Activated CD4-positive, CD25-positive, alpha-beta regulatory T cell treated with anti-CD3 and anti-CD28 coated beads, Interleukin-2, amount 50 U/mL, for 24 hours (primary cell): ENCODE data around the gene ZNF556.
"Not testable (repeated sequence)": the region's sequence is repeated elsewhere in the genome, so short reads cannot be mapped to it uniquely, and the experiment has no call there.

Experiments
- ATAC-seq, 2 donors: fragments of 150-1000 bp; cut with Tn5 transposase; one replicate each; pipeline ENCODE4 v1.10.0; 2021; ENCODE audit warnings: mild to moderate bottlenecking in 1 of 2, moderate library complexity in 1 of 2

Gene ZNF556

DNA sequence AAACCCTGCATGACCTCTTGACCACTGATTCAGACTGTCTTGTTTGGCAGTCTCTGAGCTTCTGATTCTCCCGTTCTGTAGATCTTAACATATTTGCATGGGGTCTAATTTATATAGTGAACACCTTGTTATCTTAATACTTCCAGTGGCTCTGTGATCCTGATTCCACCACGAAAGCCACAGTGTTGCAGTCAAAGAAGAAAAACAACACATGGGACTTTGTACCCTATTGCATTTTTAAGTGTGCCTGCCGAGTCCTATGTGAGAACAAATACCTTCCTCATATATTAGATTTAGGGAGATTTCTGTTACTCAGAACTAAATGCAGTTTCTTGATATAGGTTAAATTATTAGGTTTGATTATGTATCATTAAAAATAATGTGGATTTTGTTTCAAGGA is 12.3 kb upstream of the ZNF556 start:
- no peak for ATAC-seq

DNA sequence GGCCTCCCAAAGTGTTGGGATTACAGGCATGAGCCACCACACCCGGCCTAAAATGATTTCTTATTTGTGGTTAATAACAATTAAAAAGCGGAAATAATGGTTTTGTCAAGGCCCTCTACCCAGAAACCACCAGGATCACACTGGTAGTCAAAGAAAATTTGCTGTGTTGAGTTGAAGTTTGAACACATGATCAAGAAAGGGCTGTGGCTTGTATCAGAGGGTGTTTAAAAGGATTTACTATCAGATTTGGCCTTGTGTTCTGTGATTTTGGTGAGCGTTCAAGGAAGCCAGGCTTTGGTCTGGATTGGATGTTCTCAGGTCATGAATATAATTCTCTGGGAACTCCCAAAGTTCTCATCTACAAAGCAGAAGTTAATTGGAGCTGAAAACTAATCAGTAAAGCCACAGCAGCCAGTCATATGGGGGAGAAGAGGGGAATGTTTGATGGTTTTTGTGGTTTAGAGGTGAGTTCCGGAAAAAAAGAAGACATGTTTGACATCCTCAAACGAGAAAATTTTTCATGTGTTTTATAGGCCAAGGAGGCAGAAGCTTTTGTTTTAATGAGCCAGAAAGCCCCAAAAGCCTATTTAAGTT is 10.6 kb upstream of the ZNF556 start:
- peak; percentile 43 to 44 for ATAC-seq

DNA sequence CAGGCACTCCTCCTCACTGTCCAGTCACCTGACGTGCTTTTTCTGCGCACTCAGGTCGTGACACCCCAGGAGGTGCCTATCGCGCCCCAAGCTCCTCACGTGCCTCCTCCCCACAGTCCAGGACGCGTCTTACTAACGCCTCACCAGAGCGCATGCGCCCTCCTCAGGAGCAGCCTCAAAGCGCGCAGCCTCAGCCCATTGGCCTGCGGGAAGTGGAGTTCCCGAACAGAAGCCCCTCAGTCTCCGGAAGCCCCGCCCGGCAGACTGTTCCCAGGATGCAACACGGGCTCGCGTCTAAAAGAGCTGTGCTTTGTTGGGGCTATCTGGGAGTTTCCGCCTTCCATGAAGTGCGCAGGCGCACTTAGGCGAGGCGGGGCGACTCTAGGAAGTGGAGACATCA is 8.3 kb upstream of the ZNF556 start:
- ATAC-seq: no peak

DNA sequence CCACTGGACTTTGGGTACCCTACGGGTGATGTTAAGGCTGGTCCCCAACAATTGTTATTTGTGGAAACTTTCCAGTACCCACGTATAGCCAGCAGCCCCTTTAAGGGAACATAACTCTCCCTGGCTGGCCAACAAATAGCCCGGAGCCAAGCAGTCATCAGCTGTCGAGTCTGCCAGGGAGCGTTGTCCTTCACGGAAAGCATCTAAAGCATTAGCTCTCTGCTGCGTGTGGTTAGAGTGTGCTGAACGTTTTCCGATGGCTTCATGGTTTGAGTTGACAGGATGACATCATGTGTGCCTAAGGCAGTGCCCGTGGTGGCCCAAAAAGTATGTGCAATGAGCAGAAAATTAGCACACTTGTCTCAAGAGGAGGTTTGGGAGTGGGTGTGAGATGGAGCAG is 3.3 kb upstream of the ZNF556 start:
- no peak for ATAC-seq

DNA sequence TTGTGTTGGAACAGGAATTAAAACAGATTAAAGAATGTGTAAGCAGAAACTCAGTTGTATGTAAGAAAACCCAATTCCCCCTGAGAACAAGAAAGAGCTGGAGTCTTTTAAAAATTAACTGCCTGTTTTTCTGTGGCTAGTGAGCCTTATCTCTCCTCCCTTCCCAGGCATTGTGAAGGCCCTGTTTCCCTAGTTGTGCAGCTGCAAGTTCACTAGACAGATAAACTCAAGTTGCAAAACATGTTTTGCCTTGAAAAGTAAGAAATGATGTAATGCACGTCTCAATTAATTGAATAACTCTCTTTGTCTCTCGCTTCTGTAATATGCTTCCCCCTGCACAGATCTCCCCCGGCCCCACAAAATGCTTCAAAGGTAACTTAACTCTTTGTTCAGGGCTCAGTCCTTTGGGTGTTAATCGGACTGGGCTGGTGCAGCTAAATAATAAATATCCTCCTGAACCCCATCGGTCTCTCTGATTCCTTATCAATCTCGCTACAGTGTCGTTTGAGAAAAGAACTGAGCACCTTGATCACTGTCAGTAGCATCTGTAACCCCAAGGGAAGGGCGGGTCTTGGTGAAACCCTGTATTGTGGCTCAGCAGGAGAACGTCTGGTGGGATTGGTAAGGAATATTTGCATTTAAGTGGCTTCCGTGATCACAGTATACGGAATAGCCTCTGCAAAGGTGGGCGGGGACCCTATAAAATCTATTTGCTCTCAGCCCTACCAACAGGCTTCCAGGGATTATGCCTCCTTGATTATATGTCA is 1.6 kb upstream of the ZNF556 start:
- no peak for ATAC-seq

DNA sequence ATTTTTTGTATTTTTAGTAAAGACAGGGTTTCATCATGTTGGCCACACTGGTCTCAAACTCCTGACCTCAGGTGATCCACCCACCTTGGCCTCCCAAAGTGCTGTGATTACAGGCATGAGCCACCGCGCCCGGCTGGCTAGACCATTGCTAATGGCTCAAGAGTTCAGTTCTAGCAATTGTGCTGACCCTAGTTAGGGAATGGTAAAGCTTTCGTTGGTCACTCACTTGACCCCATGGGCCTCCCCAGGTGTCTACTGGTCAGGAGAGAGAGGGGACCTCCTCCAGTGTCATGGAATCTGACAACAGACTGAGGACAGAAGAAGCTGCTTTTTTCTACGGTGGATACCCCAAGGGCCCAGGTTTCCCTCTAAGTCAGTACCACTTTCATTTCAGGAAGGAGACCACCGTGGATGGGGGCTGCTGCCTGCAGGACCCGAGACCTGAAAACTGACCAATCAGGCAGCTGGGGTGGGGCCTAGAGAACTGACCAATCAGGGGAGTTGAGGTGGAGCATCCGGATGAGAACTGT is 575 bp upstream of the ZNF556 start:
- ATAC-seq: no peak

DNA sequence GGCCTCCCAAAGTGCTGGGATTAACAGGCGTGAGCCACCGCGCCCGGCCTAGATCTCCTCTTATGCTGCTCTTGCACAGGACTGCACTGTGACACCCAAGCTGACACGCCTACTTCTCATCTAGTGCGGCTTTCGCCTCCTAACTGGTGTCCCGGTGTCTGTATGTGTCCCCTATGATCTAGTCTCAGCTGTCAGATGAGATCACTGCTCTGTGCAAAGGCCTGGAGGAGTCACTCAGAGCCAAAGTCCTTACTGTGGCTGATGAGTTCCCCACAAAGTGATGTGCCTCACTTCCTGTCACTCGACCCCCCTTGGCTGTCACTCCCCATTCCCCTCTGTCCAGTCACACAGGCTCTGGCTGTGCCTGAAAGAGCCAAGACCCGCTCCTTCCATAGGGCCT is 2.5 kb downstream of the ZNF556 start:
- ATAC-seq: no peak

DNA sequence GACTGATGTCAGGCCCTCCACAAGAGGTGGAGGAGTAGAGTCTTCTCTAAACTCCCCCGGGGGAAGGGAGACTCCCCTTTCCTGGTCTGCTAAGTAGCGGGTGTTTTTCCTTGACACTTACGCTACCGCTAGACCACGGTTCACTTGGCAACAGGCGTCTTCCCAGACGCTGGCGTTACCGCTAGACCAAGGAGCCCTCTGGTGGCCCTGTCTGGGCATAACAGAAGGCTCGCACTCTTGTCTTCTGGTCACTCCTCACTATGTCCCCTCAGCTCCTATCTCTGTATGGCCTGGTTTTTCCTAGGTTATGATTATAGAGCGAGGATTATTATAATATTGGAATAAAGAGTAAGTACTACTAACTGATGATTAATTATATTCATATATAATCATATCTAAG is 5.0 kb downstream of the ZNF556 start:
- not testable (repeated sequence) for ATAC-seq

DNA sequence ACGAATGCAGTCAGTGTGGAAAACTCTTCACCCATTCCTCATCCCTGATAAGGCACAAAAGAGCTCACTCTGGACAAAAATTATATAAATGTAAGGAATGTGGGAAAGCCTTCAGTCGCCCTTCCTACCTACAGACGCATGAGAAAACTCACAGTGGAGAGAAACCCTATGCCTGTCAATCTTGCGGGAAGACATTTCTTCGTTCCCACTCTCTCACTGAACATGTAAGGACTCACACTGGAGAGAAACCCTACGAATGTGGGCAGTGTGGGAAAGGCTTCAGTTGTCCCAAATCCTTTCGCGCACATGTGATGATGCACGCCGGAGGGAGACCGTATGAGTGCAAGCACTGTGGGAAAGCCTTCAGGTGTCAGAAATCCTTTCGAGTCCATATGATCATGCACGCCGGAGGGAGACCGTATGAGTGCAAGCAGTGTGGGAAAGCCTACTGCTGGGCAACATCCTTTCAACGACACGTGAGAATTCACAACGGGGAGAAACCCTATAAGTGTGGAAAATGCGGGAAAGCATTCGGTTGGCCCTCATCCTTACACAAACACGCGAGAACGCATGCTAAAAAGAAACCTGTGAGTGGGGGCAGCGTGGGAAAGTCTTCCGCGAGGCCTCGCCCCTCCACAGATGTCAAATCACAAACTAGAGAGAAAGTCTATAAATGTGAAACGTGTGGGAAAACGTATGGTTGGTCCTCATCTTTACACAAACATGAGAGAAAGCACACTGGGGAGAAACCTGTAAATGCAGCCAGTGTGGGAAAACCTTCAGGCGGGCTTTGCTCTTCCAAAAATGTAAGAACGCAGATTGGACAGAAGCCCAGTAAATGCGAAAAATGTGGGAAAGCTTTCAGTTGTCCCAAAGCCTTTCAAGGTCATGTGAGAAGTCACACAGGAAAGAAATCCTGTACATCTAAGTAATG is 10.5 kb downstream of the ZNF556 start:
- ATAC-seq: no peak

DNA sequence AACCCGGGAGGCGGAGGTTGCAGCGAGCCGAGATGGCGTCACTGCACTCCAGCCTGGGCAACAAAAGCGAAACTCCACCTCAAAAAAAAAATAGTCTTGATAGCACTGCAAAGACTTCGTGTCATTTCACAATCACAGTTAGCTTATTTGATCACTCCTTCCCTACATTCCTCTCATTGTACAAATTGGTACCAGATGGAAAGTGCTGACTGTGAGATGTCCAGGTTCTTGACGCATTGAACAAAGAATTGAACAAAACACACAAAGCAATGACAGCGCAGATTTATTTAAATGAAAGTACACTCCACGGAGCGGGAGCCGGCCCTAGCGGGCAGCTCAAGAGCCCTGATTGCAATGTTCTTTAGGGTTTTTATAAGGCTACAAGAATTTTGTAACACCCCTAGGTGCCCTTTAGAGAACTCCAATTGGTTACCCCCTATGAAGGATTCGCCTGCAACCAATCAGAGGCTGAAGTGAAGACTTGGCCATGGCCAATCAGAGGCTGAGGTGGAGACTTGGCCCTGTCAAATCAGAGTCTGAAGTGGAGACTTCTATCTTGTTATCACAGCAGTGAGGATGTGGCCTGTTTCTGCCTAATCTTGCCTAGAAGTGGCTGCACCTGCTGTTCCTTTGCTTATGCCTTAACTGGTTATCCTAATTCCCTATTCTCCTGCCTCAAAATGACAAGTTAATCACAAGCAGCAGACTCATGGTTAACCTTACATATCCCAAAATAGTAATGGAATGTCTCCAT is 16.7 kb downstream of the ZNF556 start:
- ATAC-seq: no peak

DNA sequence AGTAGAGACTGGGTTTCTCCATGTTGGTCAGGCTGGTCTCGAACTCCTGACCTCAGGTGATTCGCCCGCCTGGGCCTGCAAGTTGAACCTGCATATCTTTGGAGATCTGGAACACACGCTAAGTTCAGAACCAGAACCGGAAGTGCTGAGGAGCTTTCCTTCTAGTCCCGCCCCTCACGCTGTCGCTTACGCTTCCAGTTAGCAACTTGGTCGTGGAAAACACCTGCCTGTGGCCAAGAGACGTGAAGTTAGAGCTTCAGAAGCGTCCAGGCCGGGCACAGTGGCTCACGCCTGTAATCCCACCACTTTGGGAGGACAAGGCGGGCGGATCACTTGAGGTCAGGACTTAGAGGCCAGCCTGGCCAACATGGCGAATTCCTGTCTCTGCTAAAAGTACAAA is 18.6 kb downstream of the ZNF556 start:
- ATAC-seq: no peak

DNA sequence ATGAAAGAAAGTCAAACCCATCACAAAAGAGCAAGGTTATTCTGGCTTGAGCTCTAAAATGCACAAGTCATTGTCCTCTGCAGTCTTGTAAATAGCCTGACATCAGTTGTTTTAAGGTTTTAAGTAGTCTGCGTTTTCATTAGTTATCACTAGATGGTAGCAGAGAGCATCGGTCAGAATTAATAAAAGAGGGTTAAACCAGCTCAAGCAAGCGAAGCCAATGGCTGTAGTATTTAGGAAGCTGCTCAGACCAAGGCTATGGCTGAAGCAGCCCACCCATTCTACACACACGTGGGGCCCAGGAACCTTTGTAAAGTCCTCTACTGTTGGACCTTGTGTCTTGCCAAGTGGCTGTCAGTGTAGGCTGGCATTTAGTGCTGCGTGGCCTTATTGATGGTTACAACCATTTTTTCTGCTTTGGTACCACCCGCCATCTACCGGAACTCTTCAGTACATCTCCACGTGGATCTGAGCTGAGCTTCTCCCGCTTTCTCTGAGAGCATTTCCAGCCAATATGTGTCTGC is 20.3 kb downstream of the ZNF556 start:
- ATAC-seq: peak; percentile 21 to 48

DNA sequence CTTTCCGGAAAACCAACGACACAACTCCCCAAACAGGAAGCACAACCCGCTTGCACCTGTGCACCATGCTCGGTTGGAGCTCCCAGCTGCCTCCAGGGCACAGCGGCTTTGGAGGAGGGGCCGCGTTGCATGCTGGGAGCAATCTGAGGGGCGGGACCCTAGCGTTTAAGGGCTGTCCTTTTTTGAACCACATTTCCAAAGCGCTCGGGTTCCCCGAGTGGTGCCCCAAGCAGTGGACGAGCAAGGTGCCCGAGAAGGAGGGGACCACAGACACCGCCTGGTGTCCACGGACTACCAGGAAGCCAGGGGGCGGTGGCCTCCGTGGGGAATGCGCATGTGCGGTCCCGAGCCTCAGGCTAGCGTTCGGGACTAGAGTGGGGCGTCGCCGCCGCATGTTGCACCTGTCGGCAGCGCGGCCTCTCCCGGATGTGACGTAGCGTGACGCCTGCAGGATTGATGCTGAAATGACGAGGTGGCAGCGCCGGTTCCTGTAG is 21.6 kb downstream of the ZNF556 start:
- ATAC-seq: peak; percentile 67 to 69

DNA sequence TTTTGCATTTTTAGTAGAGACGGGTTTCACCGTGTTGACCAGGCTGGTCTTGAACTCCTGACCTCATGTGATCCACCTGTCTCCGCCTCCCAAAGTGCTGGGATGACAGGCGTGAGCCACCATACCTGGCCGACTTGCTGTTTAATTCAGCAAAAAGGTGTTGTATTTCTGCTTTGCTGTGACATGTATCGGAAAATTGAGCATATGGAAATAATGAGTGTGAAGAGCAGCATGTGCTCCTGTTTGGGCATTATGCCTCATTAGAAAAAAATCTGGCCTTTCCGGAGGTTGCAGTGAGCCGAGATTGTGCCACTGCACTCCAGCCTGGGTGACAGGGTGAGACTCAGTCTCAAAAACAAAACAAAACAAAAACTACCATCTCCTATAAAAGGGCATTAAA is 23.4 kb downstream of the ZNF556 start:
- ATAC-seq: not testable (repeated sequence)

DNA sequence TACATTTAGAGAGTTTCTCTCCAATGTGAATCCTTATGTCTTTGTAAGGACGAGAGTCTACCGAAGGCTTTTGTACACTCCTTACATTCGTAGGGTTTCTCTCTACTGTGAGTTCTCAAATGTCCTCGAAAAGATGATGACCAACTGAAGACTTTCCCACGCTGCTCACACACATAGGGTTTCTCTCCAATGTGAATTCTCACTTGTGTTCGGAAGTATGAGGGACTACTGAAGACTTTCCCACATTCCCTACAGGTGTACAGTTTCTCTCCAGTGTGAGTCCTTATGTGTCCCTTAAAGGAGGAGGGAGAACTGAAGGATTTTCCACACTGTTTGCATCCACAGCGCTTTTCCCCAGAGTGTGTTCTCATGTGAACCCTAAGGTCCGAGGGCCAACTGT is 29.6 kb downstream of the ZNF556 start:
- no peak for ATAC-seq

DNA sequence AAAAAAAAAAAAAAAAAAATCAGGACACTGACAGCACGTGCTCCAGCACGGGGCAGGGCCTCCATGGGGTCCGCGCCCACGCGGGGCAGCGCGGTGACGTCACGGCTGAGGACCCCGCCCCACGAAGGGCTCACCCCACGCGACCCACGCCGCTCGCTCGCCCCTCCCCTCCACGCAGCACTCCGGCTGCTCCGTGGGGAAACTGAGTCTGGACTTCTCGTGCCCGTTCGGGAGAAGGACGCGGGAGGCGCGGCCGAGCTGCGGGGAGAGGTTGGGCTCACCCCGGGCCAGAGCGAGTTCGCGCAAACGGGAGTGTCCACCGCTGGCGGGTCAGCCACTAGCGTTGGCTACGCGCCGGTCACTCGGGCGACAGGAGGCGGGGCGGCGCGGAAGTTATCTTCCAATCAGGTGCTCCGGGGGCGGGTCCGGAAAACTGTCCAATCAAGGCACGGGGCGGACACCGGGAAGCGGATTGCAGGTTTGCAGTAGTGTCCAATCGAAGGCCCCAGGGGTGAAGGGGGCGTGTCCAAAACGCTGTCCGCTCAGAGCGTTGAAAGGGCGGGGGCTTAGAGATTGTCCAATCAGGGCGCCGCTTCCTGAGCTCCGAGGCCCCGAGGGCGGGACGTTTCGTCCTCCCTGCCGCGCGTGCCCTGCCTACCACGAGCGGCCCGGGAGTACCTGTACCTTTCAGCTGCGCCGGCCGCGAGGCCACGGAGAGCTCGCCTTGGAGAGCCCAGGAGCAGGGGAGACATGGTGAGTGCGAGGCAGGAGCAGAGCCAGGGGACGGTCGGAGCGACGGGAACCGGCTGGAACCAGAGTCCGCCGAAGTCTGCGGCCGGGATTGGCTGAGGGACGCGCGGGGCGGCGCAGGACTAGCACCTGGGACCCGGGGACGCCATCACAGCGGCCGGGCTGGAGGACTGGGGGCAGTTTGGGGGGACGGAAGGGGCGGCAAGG is 33.4 kb downstream of the ZNF556 start, which contains the start of gene ZNF57:
ZNF57 (plus strand) TSS at position 633 of the 957 bp plus-strand sequence; CDS start at position 751, 118 bp downstream.
- ATAC-seq: peak; percentile 98 to 99

DNA sequence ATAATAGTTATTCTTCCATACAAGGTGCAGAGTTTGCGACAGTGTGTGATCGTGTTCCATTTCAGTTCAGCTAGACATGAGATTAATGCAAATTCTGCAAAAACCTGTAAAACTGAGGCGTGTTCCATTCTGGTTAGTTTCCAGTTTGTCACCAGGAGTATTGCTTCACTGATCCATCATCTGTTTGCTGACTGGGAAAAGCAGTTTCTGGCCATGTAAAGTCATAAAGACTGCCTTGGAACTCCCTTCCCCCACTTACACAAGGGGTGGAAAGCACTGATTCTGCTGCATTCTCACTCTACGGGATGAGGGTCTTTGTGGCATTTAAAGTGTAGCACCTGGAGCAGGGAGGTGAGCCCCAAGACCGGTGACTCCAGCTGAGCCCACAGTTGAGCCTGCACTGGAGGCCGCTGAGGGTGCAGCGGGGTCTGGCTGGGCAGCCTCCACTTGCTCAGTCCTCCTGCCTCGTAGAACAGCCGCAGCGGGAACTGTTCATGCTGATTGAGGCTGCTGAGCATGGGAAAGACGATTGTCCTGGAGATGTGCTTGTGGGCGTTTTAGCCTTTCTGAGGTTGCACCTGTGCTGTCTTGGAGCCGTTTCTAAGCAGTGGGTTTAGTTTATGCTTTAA is 35.6 kb downstream of the ZNF556 start:
- ATAC-seq: no peak

DNA sequence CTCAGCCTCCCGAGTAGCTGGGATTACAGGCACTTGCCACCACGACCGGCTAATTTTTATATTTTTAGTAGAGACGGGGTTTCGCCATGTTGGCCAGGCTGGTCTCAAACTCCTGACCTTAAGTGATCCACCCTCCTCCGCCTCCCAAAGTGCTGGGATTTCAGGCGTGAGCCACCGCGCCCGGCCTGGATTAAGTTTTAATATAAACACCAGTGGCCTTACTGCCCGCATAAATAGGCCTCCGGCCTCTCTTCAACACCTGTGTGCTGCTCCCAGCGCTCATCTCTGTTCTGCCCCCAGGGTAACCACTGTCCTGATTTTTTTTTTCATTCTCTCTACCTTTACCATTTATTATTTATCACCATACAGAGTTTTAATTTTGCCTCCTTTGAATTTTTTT is 36.2 kb downstream of the ZNF556 start:
- ATAC-seq: not testable (repeated sequence)

DNA sequence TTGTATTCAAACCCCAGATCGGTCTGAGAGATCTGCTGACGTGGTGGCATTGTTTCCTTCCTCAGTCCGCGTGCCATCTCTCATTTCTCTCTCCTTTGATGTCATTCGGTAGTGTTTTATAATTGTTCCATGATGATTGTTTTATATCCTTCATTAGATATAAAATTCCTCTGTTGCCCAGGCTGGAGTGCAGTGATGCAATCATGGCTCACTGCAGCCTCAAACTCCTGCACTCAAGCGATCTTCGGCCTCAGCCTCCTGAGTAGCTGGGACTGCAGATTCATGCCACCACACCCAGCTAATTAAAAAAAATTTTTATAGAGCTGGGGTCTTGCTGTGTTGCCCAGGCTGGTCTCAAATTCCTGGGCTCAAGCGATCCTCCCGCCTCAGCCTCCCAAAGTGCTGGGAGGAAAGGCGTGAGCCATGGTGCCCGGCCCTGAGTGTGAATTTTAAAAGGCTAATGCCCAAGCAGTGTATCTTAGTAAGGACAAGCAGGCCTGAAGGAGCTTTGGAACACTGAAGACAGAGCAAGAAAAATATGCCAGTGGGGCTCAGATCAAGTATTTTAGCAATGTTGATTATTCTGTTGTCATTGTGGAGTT is 38.9 kb downstream of the ZNF556 start:
- no peak for ATAC-seq
